BLaER1 treated with 17β-estradiol and CSF1 and Interleukin-3, amounts not matched to agents 10 nM and 100 nM (cell line): Measurements from ENCODE around the gene CDHR3.

Source experiments
- H3K27ac ChIP-seq, 11 experiments: shearing (Covaris generic); formaldehyde crosslinking; 2 replicates each; pipeline ENCODE4 v1.8.1; 2022
- H3K27me3 ChIP-seq, 11 experiments: shearing (Covaris generic); formaldehyde crosslinking; 2 replicates each; pipeline ENCODE4 v1.8.1; 2022
- H3K36me3 ChIP-seq, 11 experiments: shearing (Covaris generic); formaldehyde crosslinking; 2 replicates each; pipeline ENCODE4 v1.8.1; 2022
- H3K4me1 ChIP-seq, 10 experiments: shearing (Covaris generic); formaldehyde crosslinking; 2 replicates each; pipeline ENCODE4 v1.8.1; 2022
- H3K4me2 ChIP-seq, 11 experiments: shearing (Covaris generic); formaldehyde crosslinking; 2 replicates each; pipeline ENCODE4 v1.8.1; 2022
- H3K4me3 ChIP-seq, 10 experiments: shearing (Covaris generic); formaldehyde crosslinking; 2 replicates each; pipeline ENCODE4 v1.8.1; 2022
- H3K9ac ChIP-seq, 11 experiments: shearing (Covaris generic); formaldehyde crosslinking; 2 replicates each; pipeline ENCODE4 v1.8.1; 2022
- H3K9me3 ChIP-seq, 11 experiments: shearing (Covaris generic); formaldehyde crosslinking; replicated peaks in 1 of 11; 2 replicates each; pipeline ENCODE4 v1.8.1; 2022
- H4K20me1 ChIP-seq, 11 experiments: shearing (Covaris generic); formaldehyde crosslinking; 2 replicates each; pipeline ENCODE4 v1.8.1; 2022
- Cebpa-rat ChIP-seq, 11 experiments: shearing (Covaris generic); IDR thresholded peaks; 2 replicates each; pipeline ENCODE4 v1.8.1; 2022

Gene CDHR3

DNA sequence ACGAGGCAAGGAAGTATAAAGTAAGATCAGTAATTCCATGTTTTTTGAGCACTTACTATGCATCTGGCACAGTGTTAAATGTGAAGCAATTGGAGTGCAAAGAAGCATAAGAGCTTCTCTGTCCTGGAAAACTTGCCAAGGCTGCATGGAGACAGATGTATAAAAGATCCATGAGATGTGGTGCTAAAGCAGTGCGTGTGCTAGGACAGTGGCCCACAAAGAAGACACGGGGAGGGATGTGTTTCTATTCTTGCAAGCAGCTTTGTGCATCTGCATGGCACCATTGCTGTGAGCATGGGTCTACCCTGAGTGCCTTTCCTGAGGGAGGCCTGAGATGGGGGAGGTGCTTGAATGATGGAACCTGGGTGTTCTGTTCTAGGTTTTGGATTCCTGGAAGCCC, 5.1 kb upstream of the CDHR3 start:
- no peaks in the 10 kb centered on the region for H3K36me3 ChIP-seq
- no peak overlapping the region for H3K4me2 ChIP-seq
- no peak overlapping the region for H3K4me3 ChIP-seq
- H4K20me1 ChIP-seq: no peaks in the 10 kb centered on the region
- TF ChIP-seq Cebpa-rat (IDR thresholded peaks at IDR 0.05): no peak
- no peak overlapping the region for H3K9ac ChIP-seq
- peaks cover 7 to 17% (median 12%) of the 10 kb centered on the region in 11 experiments; a peak in 19 of 22 replicates for H3K9me3 ChIP-seq
- no peak overlapping the region for H3K27ac ChIP-seq
- H3K27me3 ChIP-seq: no peaks in the 10 kb centered on the region
- no peaks in the 10 kb centered on the region for H3K4me1 ChIP-seq

DNA sequence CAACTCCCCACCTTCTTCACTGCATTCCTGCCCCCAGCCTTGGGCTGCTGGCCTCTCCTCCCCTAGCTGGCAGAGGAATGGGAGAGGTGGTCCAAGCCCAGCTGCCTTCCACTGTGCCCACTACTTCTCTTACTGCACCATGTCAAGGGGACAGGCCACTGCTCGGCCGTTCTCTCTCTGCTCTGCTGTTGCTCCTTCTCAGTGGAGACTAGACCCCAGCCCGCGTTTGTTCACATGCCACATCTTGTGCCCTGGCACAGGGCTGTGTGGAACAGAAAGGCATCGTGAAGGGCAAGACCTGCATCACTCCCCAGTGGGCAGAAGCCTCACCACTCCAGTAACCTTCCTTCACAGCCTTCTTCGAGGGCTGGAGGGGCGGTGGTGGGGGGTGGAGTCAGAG, 711 bp upstream of the CDHR3 start:
- H3K27me3 ChIP-seq: no peaks in the 10 kb centered on the region
- no peaks in the 10 kb centered on the region for H3K36me3 ChIP-seq
- no peak overlapping the region for H3K27ac ChIP-seq
- no peaks in the 10 kb centered on the region for H3K9me3 ChIP-seq
- no peak overlapping the region for H3K4me2 ChIP-seq
- H3K9ac ChIP-seq: no peak overlapping the region
- H3K4me3 ChIP-seq: no peak overlapping the region
- no peaks in the 10 kb centered on the region for H3K4me1 ChIP-seq
- TF ChIP-seq Cebpa-rat (IDR thresholded peaks at IDR 0.05): no peak
- no peaks in the 10 kb centered on the region for H4K20me1 ChIP-seq

DNA sequence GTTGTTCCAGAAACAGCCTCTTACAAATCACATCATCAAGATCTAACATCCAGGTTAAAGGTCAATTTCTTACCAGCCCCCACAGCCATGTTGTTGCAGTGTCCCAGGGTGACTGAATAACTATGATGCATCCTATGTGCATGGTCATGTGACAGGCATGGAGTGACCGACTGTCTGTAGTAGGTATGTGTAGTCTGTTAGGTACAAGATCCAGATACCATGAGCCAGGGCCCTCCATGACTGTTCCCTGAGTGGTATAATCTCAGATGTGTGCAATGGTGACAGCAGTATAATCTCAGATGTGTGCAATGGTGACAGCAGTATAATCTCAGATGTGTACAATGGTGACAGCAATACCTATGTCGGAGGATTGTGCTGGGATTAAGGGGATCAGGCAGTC, 8.8 kb downstream of the CDHR3 start:
- Histone ChIP-seq H3K4me1 (peaks cover 0 to 22% (median 19%) of the 10 kb centered on the region in 10 experiments; a peak in 17 of 20 replicates), H3K4me3 (no peak overlapping the region), H3K4me2 (peak overlapping the region in 9 of 11 experiments; percentile 45 to 81 (median 61); a peak in 18 of 22 replicates), H4K20me1 (no peaks in the 10 kb centered on the region), H3K9me3 (peaks cover 0 to 12% (median 4%) of the 10 kb centered on the region in 11 experiments; a peak in 2 of 22 replicates), H3K27me3 (no peaks in the 10 kb centered on the region), H3K27ac (peak overlapping the region in 5 of 11 experiments; percentile 31 to 62 (median 55); a peak in 9 of 22 replicates), H3K9ac (no peak overlapping the region), H3K36me3 (no peaks in the 10 kb centered on the region)
- no peak for TF ChIP-seq Cebpa-rat (IDR thresholded peaks at IDR 0.05)

DNA sequence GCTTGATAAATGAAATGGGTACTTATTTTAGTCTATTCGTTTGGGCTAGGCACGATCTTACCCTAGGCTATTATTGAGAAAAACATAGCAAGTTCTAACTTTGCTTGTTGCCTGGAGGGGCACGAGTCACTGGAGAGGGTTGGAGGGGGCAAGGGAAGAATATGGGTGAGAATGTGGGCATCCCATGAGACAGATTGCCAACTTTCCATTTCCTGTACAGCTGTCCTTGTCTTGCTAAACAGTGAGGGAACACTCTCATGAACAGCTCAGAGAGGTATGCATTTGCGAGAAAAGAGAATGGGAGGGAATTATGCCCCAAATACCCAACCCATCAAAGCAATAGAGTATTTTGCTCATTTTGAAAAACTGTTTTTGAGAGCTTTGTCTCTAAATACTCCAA, 9.2 kb downstream of the CDHR3 start:
- Histone ChIP-seq H3K4me3 (no peak overlapping the region), H3K9me3 (peaks cover 0 to 12% (median 4%) of the 10 kb centered on the region in 11 experiments; a peak in 2 of 22 replicates), H3K27ac (peak overlapping the region in 5 of 11 experiments; percentile 31 to 62 (median 55); a peak in 9 of 22 replicates), H3K4me1 (peaks cover 0 to 22% (median 19%) of the 10 kb centered on the region in 10 experiments; a peak in 17 of 20 replicates), H3K9ac (no peak overlapping the region), H3K27me3 (no peaks in the 10 kb centered on the region), H3K36me3 (no peaks in the 10 kb centered on the region), H4K20me1 (no peaks in the 10 kb centered on the region), H3K4me2 (peak overlapping the region in 9 of 11 experiments; percentile 45 to 81 (median 61); a peak in 18 of 22 replicates)
- peak in 1 of 11 experiments; percentile 28; a peak in 2 of 22 replicates for TF ChIP-seq Cebpa-rat (IDR thresholded peaks at IDR 0.05)

DNA sequence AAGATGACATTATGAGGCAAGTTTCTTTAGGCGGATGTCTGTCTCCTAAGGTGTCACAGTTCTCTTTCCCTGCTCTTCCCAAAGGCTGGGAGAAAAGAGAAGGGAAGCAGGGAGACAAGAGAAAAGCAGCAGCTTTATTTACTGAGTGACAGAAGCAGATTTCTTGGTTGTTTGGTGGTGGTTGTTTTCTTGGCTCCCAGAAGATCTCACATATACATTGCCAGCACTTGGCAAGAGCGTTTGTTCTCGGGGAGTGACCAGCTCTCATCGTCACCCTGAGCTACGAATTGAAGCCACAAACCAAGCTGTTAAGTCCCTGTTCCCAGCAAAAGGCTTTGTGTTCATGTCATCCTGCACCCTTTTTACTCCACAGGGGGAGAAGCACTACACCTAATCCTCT, 11.4 kb downstream of the CDHR3 start:
- H3K4me3 ChIP-seq: no peak overlapping the region

DNA sequence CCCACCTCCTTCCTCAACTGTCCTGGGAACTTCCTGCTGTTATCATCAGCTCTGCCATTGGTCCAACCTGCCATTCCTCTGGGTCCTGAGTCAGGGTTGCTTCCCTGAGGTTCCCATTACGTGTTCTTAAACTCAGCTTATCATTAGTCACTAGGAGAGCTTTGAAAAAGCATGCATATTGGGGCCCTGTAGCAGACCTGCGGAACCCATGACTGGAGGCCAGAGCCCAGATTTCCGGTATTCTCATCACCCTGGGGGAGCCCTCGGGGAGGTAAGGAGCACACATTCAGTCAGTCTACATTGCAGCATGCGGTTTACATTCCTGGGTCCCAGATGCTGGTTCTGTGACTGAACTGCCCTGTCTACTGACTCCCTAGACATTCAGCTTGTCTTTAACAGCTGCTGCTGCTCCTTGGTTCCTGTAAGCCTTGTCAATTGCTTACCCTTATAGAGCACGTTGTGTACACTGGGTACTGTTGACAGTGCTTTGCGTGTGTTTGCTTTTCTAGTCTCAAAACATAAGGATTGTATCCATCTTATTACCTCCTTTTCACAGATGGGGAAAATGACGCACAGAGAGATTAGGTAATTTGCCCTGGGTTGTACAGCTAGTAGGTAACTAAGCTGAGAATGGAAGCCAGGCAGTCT, 12.8 kb downstream of the CDHR3 start:
- H3K9ac ChIP-seq: no peak overlapping the region
- no peaks in the 10 kb centered on the region for H3K9me3 ChIP-seq
- H3K27me3 ChIP-seq: no peaks in the 10 kb centered on the region
- H3K27ac ChIP-seq: no peak overlapping the region
- no peak overlapping the region for H3K4me2 ChIP-seq
- TF ChIP-seq Cebpa-rat (IDR thresholded peaks at IDR 0.05): no peak
- no peaks in the 10 kb centered on the region for H3K36me3 ChIP-seq
- H3K4me1 ChIP-seq: peaks cover 0 to 22% (median 19%) of the 10 kb centered on the region in 10 experiments; a peak in 17 of 20 replicates
- H3K4me3 ChIP-seq: no peak overlapping the region
- H4K20me1 ChIP-seq: no peaks in the 10 kb centered on the region

More for the DNA sequence above, 11.4 kb downstream of the CDHR3 start:
- H3K27me3 ChIP-seq: no peaks in the 10 kb centered on the region
- no peak for TF ChIP-seq Cebpa-rat (IDR thresholded peaks at IDR 0.05)
- H3K9ac ChIP-seq: no peak overlapping the region
- no peak overlapping the region for H3K27ac ChIP-seq
- no peak overlapping the region for H3K4me2 ChIP-seq
- no peaks in the 10 kb centered on the region for H4K20me1 ChIP-seq
- no peaks in the 10 kb centered on the region for H3K9me3 ChIP-seq
- no peaks in the 10 kb centered on the region for H3K36me3 ChIP-seq
- peaks cover 0 to 22% (median 19%) of the 10 kb centered on the region in 10 experiments; a peak in 17 of 20 replicates for H3K4me1 ChIP-seq

DNA sequence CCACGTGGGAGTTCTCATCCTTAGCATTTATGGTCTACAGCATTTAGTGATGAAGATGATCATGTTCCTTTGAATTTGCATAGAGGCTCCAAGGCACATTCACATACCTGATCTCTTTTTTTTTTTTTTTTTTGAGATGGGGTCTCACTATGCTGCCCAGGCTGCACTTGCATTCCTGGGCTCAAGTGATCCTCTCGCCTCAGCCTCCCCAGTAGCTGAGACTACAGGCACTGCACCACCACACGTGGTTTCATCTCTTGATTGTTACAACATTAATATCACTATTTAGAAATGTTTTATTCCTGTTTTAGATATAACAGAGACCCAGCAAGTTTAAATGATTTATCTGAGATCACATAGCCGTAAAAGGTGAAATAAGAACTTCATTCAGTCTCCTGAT, 13.8 kb downstream of the CDHR3 start:
- H3K4me3 ChIP-seq: no peak overlapping the region
- H3K4me1 ChIP-seq: peaks cover 0 to 15% (median 13%) of the 10 kb centered on the region in 10 experiments; a peak in 17 of 20 replicates
- H4K20me1 ChIP-seq: no peaks in the 10 kb centered on the region
- no peaks in the 10 kb centered on the region for H3K9me3 ChIP-seq
- H3K9ac ChIP-seq: no peak overlapping the region
- H3K36me3 ChIP-seq: no peaks in the 10 kb centered on the region
- H3K4me2 ChIP-seq: no peak overlapping the region
- no peaks in the 10 kb centered on the region for H3K27me3 ChIP-seq
- TF ChIP-seq Cebpa-rat (IDR thresholded peaks at IDR 0.05): no peak
- no peak overlapping the region for H3K27ac ChIP-seq

DNA sequence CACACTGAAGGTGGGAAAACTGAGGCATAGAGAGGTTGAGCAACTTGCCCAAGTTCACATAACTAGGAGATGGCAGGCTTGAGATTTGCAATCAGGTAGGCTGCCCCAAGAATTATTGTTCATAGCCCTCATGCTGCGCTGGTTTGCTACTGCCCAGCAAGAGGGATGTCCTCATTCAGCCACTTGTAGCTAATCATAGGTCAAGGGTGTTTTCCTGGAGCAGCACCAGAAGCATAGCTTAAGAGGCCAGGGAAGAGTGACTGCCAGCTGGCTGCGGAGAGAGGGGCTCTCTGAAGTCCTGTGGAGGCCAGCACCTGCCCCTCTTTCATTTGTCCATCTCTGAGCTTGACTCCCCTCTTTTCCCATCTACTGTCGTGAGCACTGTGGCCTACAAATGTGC, 15.0 kb downstream of the CDHR3 start:
- H4K20me1 ChIP-seq: no peaks in the 10 kb centered on the region
- peaks cover 0 to 3% (median 1%) of the 10 kb centered on the region in 10 experiments; a peak in 12 of 20 replicates for H3K4me1 ChIP-seq
- H3K9ac ChIP-seq: no peak overlapping the region
- H3K9me3 ChIP-seq: no peaks in the 10 kb centered on the region
- H3K27me3 ChIP-seq: no peaks in the 10 kb centered on the region
- H3K36me3 ChIP-seq: no peaks in the 10 kb centered on the region
- TF ChIP-seq Cebpa-rat (IDR thresholded peaks at IDR 0.05): no peak
- H3K27ac ChIP-seq: no peak overlapping the region
- H3K4me3 ChIP-seq: no peak overlapping the region
- no peak overlapping the region for H3K4me2 ChIP-seq

DNA sequence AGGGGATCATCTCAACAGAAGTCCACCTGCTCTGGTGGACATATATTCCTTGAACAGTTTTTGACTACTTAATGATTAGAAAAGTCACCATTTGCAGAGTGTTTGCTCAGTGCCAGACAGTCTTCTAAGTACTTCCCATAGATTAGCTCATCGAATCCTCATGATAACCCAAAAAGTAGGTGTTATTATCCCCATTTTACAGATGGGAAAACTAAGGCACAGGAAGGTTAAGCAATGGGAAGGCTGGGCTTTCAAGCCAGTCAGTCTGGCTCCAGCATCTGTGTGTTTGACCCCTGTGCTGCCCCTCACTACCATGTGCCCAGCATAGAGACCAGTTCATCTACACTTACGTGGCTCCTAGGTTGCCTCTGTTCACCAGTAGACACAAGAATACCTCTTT, 15.9 kb downstream of the CDHR3 start:
- Histone ChIP-seq H3K9me3 (no peaks in the 10 kb centered on the region), H3K27me3 (no peaks in the 10 kb centered on the region), H3K9ac (no peak overlapping the region), H3K36me3 (no peaks in the 10 kb centered on the region), H3K4me2 (no peak overlapping the region), H4K20me1 (no peaks in the 10 kb centered on the region), H3K27ac (no peak overlapping the region), H3K4me3 (no peak overlapping the region), H3K4me1 (no peaks in the 10 kb centered on the region)
- no peak for TF ChIP-seq Cebpa-rat (IDR thresholded peaks at IDR 0.05)

DNA sequence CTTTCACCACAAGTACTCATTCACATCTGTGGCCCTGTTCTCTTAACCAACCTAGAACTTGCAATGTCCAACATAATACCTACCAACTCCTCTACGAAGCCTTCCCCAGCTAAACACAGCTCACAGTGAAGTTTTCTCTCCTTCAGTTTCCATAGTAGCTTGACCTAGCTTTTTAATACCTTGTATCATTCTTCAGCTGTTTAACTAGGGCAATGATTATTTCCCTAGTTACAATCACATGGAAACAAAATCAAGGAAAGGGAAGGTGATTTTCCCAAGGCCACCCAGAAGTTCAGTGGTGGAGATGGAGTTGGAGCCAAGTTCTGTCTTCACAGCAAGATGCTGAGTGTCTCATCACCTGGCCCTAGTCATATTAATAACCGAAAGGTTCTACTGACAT, 16.3 kb downstream of the CDHR3 start:
- Histone ChIP-seq H3K9ac (no peak overlapping the region), H4K20me1 (no peaks in the 10 kb centered on the region), H3K27ac (no peak overlapping the region), H3K4me3 (no peak overlapping the region), H3K4me1 (no peaks in the 10 kb centered on the region), H3K27me3 (no peaks in the 10 kb centered on the region), H3K36me3 (no peaks in the 10 kb centered on the region), H3K4me2 (no peak overlapping the region), H3K9me3 (no peaks in the 10 kb centered on the region)
- no peak for TF ChIP-seq Cebpa-rat (IDR thresholded peaks at IDR 0.05)
